ENCODE measurements around the gene SORBS2. TPM values are rescaled to one million over a fixed set of nuclear protein-coding genes. Genes with fewer than 3 reads are reported as not detected.

The SORBS2 gene
- total and polyA plus RNA-seq, 2 of the 4 experiments (the other 2 are of a cell fraction) = 0.18 TPM; not detected in 1

GRCh38 chr4:185735866-185736400, 76.1 kb downstream of the SORBS2 start:
- Histone ChIP-seq H3K4me2 (ENCODE audit: low read depth, low read length) (no peak overlapping the region), H2BK15ac (ENCODE audit: low read depth, low read length) (no peak overlapping the region), H2AK5ac (ENCODE audit: low read depth, low read length) (no peak overlapping the region), H3K14ac (replicated peaks; ENCODE audit: low read depth, low read length) (no peak overlapping the region), H4K20me1 (ENCODE audit: insufficient read depth, low read length) (no peaks in the 10 kb centered on the region), H2AFZ (replicated peaks; ENCODE audit: low read length, poor library complexity) (no peak overlapping the region), H4K8ac (ENCODE audit: low read depth in 2 of 2, low read length in 2 of 2) (no peak overlapping the region), H3K27ac (ENCODE audit: insufficient read depth, low read length) (no peak overlapping the region), H3K56ac (ENCODE audit: extremely low read depth, insufficient read depth, low read length) (no peak overlapping the region), H3K23ac (ENCODE audit: low read depth, low read length) (no peak overlapping the region), H4K91ac (ENCODE audit: insufficient read depth, low read depth, low read length) (no peak overlapping the region), H3K9me1 (ENCODE audit: insufficient read depth, low read length) (no peaks in the 10 kb centered on the region), H3K4ac (ENCODE audit: low read depth, low read length) (no peak overlapping the region), H3K4me3 (ENCODE audit: insufficient read depth, low read depth, low read length) (no peak overlapping the region), H2AK9ac (replicated peaks; ENCODE audit: low read depth, low read length, poor library complexity) (no peak overlapping the region), H4K5ac (ENCODE audit: low read depth, low read length) (no peak overlapping the region), H3K9me3 (ENCODE audit: control insufficient read depth, insufficient read depth, low read length) (peaks cover 7% of the 10 kb centered on the region), H3K79me1 (ENCODE audit: low read depth in 1 of 2, low read length in 2 of 2) (no peaks in the 10 kb centered on the region), H2BK20ac (ENCODE audit: low read depth, low read length) (no peak overlapping the region), H2BK5ac (ENCODE audit: low read depth, low read length, poor library complexity, severe bottlenecking) (no peak overlapping the region), H3K36me3 (ENCODE audit: control insufficient read depth, insufficient read depth, low read length) (no peaks in the 10 kb centered on the region), H2BK120ac (ENCODE audit: low read depth, low read length) (no peak overlapping the region), H3K18ac (ENCODE audit: low read depth, low read length) (no peak overlapping the region), H3K9ac (ENCODE audit: low read depth, low read length) (no peak overlapping the region), H3K4me1 (ENCODE audit: control insufficient read depth, insufficient read depth, low read length) (peaks cover 6% of the 10 kb centered on the region; the same call in 1 of the 2 replicates), H3K27me3 (ENCODE audit: control insufficient read depth, insufficient read depth, low read length) (peaks cover 43% of the 10 kb centered on the region)
- CTCF ChIA-PET = no interaction called here
- intact Hi-C loops (cut with micrococcal nuclease) (no loop called here), dilution Hi-C loops (cut with HindIII; ENCODE audit: low sequenced_read_pairs, unreplicated experiment) (no loop called here), in situ Hi-C loops (cut with MboI; ENCODE audit: low sequenced_read_pairs) (no loop called here)
- DNase-seq = no peak
- ATAC-seq (ENCODE audit: low read depth) = no peak
- TF ChIP-seq RAD21 (IDR thresholded peaks at IDR 0.05; ENCODE audit: low read length) = no peak
- TF ChIP-seq NFE2L2 (IDR thresholded peaks at IDR 0.05; ENCODE audit: low read depth, low read length) = no peak
- TF ChIP-seq CHD1 (IDR thresholded peaks at IDR 0.05; ENCODE audit: low read depth, low read length) = no peak
- TF ChIP-seq FOS (IDR thresholded peaks at IDR 0.05; ENCODE audit: low read depth, low read length) = no peak
- TF ChIP-seq USF2 (IDR thresholded peaks at IDR 0.05; ENCODE audit: low read depth, low read length) = no peak
- TF ChIP-seq RFX5 (IDR thresholded peaks at IDR 0.05; ENCODE audit: low read depth, low read length) = no peak
- TF ChIP-seq MAFK (IDR thresholded peaks at IDR 0.05; ENCODE audit: low read depth, low read length) = no peak
- WGBS, 2 experiments (ENCODE audit: extremely low coverage in 2 of 2, insufficient read length in 1 of 2) = no CpG with 5 or more reads among the region's 4 CpGs
- no TSS peak for BruUV-seq (replicated peaks)
- POLR2A ChIA-PET (ENCODE audit: unreplicated experiment) = no interaction called here

Data from IMR-90 (cell line).